Effector CD4-positive, alpha-beta T cell (primary cell): ENCODE data around the gene PHPT1.

Experiments used
- DNase-seq: peaks from one replicate; pipeline ENCODE4 v3.0.0-alpha.2; 2020

PHPT1 gene

GRCh38 chr9:136890661-136891060 is 41.5 kb downstream of the PHPT1 start:
- no peak for DNase-seq

- DNase-seq = no peak
These were observed 46.8 kb downstream of the PHPT1 start for GRCh38 chr9:136896027-136896426.

- DNase-seq = no peak
These were observed 49.4 kb downstream of the PHPT1 start for GRCh38 chr9:136898483-136899100.

GRCh38 chr9:136899196-136899595 is 50.0 kb downstream of the PHPT1 start:
- DNase-seq = no peak

- no peak for DNase-seq
These were observed 51.3 kb downstream of the PHPT1 start for GRCh38 chr9:136900556-136900955.
